Measurements from ENCODE around the gene SEPTIN14.

SEPTIN14 gene

DNA sequence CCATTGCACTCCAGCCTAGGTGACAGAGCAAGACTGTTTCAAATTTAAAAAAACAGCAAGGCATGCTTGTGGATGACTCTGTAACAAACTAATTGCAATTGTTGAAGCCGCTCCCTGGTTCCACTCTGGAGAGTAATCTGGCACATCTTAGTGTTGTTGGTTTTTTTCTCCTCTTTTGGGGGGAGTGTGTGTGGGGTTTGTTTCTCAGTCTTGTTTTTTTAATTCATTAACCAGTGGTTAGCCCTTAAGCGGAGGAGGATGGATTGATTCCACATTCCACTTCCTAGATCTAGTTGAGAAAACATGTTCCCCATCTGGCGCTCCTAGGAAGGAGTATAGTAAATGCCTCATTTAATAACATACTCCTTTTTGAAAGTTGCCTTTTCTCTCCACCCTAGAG, 16.1 kb upstream of the SEPTIN14 start:
- H3K9me2 ChIP-seq (replicated peaks; ENCODE audit: insufficient read depth, low read length), result no peaks in the 10 kb centered on the region
- no peak overlapping the region for H3K4me2 ChIP-seq (ENCODE audit: low read depth, low read length, poor library complexity, severe bottlenecking)
- H3K27me3 ChIP-seq (ENCODE audit: low read length), result no peaks in the 10 kb centered on the region
- no peak overlapping the region for H3K27ac ChIP-seq (ENCODE audit: low read depth, low read length)
- no peaks in the 10 kb centered on the region for H3K9me3 ChIP-seq (ENCODE audit: insufficient read depth, low read length)
- no peaks in the 10 kb centered on the region for H3F3A ChIP-seq (ENCODE audit: insufficient read depth)
- H3K79me2 ChIP-seq (ENCODE audit: insufficient read depth, low read length), result no peaks in the 10 kb centered on the region
- H4K20me1 ChIP-seq (ENCODE audit: low read depth, low read length), result no peaks in the 10 kb centered on the region
- TF ChIP-seq EZH2phosphoT487 (conservative IDR thresholded peaks at IDR 0.05; ENCODE audit: low read length) (no peak), CTCF (IDR thresholded peaks at IDR 0.05; ENCODE audit: insufficient read depth, low read length, poor library complexity, severe bottlenecking) (no peak)
- no peak overlapping the region for H2AFZ ChIP-seq (ENCODE audit: low read depth, low read length, severe bottlenecking)
- H3K4me3 ChIP-seq (ENCODE audit: insufficient read depth, low read length, poor library complexity, severe bottlenecking), result no peak overlapping the region
- no peaks in the 10 kb centered on the region for H3K36me3 ChIP-seq (ENCODE audit: low read length)
- no peak overlapping the region for H3K9ac ChIP-seq (ENCODE audit: low read length)

DNA sequence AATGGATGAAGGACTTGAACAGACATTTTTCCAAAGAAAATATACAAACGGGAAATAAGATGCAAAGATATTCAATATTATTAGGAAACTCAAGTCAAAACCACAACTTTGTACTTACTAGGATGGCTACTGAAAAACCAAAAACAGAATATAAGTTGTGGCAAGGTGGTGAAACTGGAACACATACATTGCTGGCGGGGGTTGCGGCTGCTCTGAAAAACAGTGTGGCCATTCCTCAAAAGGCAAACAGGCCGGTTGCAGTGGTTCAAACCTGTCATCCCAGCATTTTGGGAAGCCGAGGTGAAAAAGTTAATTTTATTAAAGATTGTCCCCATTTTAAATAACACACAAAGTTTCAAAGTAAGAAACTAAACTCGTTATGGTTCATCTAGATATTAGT, 14.8 kb upstream of the SEPTIN14 start:
- no peak overlapping the region for H2AFZ ChIP-seq (ENCODE audit: low read depth, low read length, severe bottlenecking)
- no peak overlapping the region for H3K27ac ChIP-seq (ENCODE audit: low read depth, low read length)
- no peak overlapping the region for H3K4me3 ChIP-seq (ENCODE audit: insufficient read depth, low read length, poor library complexity, severe bottlenecking)
- no peak overlapping the region for H3K4me2 ChIP-seq (ENCODE audit: low read depth, low read length, poor library complexity, severe bottlenecking)
- H3K9me3 ChIP-seq (ENCODE audit: insufficient read depth, low read length), result no peaks in the 10 kb centered on the region
- no peaks in the 10 kb centered on the region for H3K79me2 ChIP-seq (ENCODE audit: insufficient read depth, low read length)
- H3K9me2 ChIP-seq (replicated peaks; ENCODE audit: insufficient read depth, low read length), result no peaks in the 10 kb centered on the region
- no peaks in the 10 kb centered on the region for H3F3A ChIP-seq (ENCODE audit: insufficient read depth)
- no peaks in the 10 kb centered on the region for H4K20me1 ChIP-seq (ENCODE audit: low read depth, low read length)
- TF ChIP-seq CTCF (IDR thresholded peaks at IDR 0.05; ENCODE audit: insufficient read depth, low read length, poor library complexity, severe bottlenecking) (no peak), EZH2phosphoT487 (conservative IDR thresholded peaks at IDR 0.05; ENCODE audit: low read length) (no peak)
- no peaks in the 10 kb centered on the region for H3K36me3 ChIP-seq (ENCODE audit: low read length)
- H3K9ac ChIP-seq (ENCODE audit: low read length), result no peak overlapping the region
- no peaks in the 10 kb centered on the region for H3K27me3 ChIP-seq (ENCODE audit: low read length)

- no peaks in the 10 kb centered on the region for H3K36me3 ChIP-seq (ENCODE audit: low read length)
- H3K9me3 ChIP-seq (ENCODE audit: insufficient read depth, low read length), result no peaks in the 10 kb centered on the region
- H3K9me2 ChIP-seq (replicated peaks; ENCODE audit: insufficient read depth, low read length), result no peaks in the 10 kb centered on the region
- no peak overlapping the region for H3K4me2 ChIP-seq (ENCODE audit: low read depth, low read length, poor library complexity, severe bottlenecking)
- no peak overlapping the region for H2AFZ ChIP-seq (ENCODE audit: low read depth, low read length, severe bottlenecking)
- H3K27me3 ChIP-seq (ENCODE audit: low read length), result no peaks in the 10 kb centered on the region
- H3K9ac ChIP-seq (ENCODE audit: low read length), result no peak overlapping the region
- no peaks in the 10 kb centered on the region for H4K20me1 ChIP-seq (ENCODE audit: low read depth, low read length)
- H3K4me3 ChIP-seq (ENCODE audit: insufficient read depth, low read length, poor library complexity, severe bottlenecking), result no peak overlapping the region
- TF ChIP-seq EZH2phosphoT487 (conservative IDR thresholded peaks at IDR 0.05; ENCODE audit: low read length), result no peak
- no peak for TF ChIP-seq CTCF (IDR thresholded peaks at IDR 0.05; ENCODE audit: insufficient read depth, low read length, poor library complexity, severe bottlenecking)
- H3K27ac ChIP-seq (ENCODE audit: low read depth, low read length), result no peak overlapping the region
- no peaks in the 10 kb centered on the region for H3K79me2 ChIP-seq (ENCODE audit: insufficient read depth, low read length)
- no peaks in the 10 kb centered on the region for H3F3A ChIP-seq (ENCODE audit: insufficient read depth)
These were observed 11.2 kb upstream of the SEPTIN14 start for GRCh38 chr7:55873765-55874164.
